GM18907 (cell line): Measurements from ENCODE around the gene HUWE1.
A peak's percentile ranks its signal among the peaks of the same experiment; 100 is the strongest.

Source experiments
- ATAC-seq: cut with Tn5 transposase; IDR thresholded peaks from one replicate; pipeline ENCODE4 v1.9.1; 2021; ENCODE audit warnings: mild to moderate bottlenecking, moderate library complexity; ENCODE audit not compliant: unreplicated experiment

HUWE1 gene

DNA sequence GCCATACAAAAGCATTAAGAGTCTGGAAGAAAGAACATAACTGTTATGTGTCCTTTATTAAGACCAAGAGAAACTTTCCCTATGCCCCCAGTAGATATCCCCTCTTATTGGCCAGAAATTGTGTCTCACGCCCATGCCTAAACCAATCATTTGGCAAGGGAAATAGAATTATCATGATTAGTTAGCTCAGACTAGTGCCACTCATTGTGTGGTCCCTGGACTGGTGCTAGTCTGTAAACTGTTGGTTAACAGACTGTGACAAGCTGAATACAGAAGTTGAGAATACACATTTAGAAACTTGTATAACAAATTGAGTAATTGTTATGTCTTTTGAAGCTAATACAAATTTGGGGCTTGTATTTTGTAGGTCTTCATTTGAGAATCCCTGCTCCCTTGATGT lies 8.1 kb upstream of the HUWE1 start:
- ATAC-seq, result no peak

DNA sequence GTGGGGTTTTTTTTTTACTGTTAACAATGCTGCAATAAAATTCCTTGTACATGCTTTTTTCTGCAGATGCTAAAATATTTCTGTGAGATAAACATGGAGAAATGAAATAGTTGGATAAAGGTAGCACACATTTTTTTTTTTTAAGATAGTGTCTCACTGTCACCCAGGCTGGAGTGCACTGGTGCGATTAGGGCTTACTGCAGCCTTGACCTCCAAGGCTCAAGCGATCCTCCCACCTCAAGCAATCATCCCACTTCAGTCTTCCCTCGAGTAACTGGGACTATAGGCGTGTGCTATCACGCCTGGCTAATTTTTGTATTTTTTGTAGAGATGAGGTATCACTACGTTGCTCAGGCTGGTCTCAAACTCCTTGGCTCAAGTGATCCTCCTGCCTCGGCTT lies 1.8 kb upstream of the HUWE1 start:
- no peak for ATAC-seq

DNA sequence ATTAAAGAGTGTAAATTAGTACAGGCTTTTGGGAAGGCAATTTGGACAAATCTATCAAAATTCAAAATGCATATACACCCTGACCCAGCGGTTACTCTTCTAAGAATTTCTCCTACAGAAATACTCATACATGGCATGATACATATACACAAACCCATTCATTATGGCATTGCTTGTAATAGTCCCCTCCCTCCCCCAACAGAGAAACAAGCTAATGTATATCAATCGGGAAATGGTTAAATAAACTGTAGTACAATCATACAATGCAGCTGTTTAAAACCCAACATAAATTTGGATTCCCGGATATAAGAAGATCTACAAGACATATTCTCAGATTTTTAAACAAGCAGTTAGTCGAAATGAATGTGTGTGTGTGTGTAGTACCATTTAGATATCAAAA lies 808 bp downstream of the HUWE1 start:
- ATAC-seq, result no peak

- ATAC-seq, result no peak
These were observed 1.9 kb downstream of the HUWE1 start for GRCh38 chrX:53684415-53685192.

DNA sequence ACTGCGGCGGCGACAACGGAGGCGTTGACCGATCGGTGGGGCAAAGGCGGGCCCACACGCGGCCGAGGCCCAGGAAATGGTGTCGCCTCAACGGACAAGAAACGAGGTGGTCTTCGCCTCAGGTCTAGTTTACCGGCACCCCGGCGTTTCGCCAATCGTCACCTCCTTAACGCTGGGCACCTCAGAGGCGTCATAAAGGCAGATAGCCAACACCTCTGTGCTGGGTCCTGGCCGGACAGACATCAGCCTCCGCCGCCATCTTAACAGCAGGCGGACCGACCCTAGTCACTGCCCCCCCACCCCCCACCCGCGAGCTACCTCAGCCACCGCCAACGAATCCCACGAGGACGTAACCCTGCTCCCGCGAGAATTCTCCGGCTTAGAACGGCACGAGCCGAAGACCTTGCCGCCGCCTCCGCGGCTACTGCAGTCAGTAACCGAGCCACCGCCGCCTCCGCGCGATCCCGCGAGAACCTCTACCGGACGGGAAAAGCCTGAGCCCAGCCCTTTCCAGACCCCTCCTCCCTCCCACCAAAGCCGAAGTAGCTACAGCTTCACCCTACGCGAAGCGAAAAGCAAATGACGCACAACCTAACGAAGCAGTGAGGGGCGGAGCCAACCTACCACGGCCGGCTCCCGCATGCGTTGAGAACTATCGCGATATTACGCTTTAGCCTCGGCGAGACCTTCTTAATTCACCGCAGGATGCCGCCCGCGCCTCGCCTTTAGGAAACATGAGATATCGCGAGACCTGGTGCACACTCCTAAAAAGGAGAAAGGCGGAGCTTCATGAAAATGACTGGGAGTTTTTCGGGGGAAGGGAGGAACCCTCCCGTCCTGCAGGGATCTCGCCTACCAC lies 2.7 kb downstream of the HUWE1 start:
- ATAC-seq, result peak; percentile 71

- no peak for ATAC-seq
These were observed 3.5 kb downstream of the HUWE1 start for GRCh38 chrX:53682885-53683555.

DNA sequence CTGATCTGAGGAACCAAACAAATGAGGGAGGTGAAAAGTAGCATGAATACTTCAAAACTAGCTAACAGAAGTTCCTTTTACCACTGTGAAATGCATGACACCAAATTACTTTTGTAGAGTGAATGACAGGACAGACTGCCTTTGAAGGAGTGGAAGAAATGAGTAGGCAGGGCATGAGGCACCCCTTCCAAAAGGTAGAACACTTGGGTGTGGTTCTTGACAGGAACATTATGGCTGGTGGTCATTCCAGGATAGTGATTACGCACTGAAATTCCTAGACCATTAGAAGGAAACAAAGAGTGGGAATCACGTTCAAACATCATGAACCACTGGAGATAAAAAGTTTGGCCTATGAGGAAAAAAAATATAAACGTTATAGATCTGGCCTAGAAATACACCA lies 4.9 kb downstream of the HUWE1 start:
- ATAC-seq, result no peak

DNA sequence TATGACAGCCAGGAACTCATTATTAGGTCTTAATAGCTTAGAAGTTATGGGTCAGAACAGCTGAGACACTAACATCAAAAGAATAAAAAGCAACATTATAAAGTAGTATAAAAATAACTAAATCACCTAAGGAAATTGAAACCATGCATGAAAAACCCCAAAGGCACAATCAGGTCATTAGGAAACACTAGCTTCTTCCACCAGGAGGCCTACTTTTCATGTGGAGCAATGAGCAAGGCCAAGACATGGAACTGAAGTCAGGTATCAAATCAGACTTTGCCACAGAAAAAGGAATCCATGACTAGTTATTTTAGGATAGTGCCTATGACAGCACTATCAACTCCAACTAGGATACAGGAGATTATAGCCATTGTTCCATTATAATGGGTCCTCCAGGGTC lies 7.9 kb downstream of the HUWE1 start:
- no peak for ATAC-seq

DNA sequence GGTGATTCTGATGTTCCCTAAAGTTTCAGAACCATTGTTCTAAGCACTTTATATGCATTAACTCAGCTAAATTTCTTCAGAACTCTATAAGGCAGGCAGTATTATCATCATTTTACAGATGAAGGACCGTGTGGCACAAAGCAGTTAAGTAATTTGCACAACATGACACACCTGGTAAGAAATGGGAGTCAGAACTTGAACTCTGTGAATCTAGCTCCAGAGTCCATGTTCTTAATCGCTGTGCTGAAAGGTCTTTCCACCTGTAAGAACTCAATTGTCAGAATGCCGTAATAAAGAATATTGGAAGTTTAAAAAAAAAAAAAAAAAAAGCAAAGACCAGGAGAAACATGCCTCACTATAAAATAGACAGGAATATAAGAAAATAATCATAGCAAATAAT lies 9.2 kb downstream of the HUWE1 start:
- no peak for ATAC-seq

DNA sequence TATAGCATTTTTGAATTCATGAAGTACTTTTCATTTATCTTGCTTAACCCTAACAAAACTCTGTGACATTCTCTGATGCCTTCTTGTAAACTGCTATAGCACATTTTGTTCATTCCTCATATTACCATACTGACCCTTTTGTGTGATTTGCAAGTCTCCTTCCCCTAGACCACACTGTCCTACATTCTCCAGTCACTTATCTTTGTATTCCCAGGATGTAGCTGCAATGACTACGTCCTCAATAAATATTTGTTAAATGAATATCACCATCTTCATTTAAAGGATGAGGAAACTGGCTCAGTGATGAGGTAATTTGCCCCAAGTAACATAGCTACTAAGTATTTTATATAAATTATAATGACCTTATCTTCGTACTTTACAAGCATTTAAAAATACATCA lies 11.9 kb downstream of the HUWE1 start:
- ATAC-seq, result no peak

GRCh38 chrX:53669258-53669657 lies 17.3 kb downstream of the HUWE1 start:
- ATAC-seq, result no peak

DNA sequence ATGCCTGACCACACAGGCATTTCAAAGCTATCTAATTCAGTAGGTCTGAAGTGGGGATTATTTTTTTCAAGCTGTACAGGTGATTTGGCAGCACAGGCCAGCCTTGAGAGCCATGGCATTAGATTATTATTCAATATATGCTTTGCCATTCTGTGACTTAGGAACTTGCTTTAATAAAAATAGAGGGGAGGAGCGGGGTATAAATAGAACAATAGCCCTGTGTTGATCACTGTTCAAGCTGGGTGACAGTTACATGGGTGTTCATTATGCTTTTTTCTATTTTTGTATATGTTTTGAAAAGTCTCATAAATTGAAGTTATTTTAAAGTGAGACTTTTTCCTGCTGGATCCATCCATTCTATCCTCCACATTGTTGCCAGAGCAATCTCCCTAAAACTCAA lies 20.3 kb downstream of the HUWE1 start:
- no peak for ATAC-seq

- ATAC-seq, result no peak
These were observed 26.5 kb downstream of the HUWE1 start for GRCh38 chrX:53660004-53660403.

DNA sequence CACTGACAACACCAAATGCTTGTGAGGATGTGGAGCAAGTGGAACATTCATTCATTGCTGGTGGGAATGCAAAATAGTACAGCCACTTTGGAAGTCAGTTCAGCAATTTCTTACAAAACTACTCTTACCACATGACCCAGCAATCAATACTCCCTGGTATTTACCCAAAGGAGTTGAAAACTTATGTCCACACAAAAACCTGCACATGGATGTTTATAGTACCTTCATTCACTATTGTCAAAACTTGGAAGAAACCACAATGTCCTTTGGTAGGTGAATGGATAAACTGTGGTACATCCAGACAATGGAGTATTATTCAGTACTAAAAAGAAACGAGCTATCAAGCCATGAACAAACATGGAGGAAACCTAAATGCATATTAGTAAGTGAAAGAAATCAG lies 27.5 kb downstream of the HUWE1 start:
- ATAC-seq, result no peak

DNA sequence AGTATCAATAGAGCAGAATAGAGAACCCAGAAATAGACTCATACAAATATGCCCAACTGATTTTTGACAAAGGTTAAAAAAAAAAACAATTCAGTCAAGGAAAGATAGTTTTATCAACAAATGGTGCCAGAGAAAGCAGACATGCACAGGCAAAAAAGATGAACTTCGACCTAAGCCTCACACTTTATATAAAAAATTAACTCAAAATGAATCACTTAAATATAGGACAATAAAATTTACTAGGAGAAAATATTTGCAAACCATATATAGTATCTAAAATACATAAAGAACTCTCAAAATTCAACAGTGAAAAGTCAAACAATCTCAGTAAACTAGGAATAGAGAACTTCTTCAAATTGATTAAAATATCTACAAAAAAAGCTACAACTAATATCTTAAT lies 29.7 kb downstream of the HUWE1 start:
- ATAC-seq, result no peak

- no peak for ATAC-seq
These were observed 32.1 kb downstream of the HUWE1 start for GRCh38 chrX:53654376-53654775.

DNA sequence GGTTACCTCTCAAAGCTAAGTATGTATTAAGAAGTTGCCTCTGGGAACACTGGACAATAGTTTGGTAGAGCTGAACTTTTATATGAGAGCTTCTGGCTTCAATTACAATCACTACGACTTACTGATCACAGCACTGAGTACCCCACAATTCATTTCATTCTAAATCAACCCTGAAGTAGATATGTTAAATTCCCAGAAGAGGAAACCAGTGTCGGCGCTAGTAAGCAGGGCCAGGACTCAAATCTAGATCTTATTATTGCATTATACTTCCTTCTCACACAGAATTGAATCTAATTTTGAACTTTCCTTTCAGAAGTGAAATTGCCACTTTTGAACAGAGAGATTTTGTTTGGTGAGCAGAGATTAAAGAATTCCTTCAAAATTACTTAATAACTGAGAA lies 41.8 kb downstream of the HUWE1 start:
- no peak for ATAC-seq

DNA sequence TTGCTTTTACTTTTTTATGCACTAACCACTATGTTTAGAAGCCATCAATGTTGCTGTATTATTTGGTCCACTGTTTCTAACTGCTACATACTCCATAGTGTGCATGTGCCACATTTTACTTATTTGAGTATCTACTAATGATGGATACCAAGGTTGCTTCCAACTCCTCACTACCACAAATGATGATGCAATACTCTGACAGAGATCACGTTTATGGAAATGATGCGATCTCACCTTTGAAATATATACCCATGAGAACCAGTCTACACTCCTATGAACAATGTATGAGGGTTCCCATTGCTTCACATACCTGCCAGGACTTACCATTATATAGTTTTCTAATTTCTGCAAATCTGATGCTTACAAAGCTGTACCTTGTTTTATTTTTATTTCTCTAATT lies 44.2 kb downstream of the HUWE1 start:
- no peak for ATAC-seq

DNA sequence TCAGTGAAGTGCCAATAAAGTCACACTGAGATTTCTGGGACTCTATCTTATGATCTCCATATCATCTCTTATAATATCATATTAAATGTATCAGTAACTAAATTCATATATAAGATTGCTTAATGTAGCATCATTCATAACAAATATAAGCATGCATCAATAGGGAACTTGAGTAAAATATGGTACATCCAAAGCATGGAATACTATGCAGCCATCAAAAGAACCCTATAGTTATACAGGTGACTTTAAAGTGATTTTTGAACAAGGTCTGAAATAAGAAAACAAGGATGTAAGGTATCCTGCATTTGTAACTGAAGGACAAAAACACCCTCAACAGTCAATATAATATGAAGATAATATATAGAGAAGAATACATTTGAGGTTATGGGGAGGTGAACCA lies 47.3 kb downstream of the HUWE1 start:
- ATAC-seq, result no peak

GRCh38 chrX:53637479-53637878 lies 49.0 kb downstream of the HUWE1 start:
- ATAC-seq, result no peak

GRCh38 chrX:53631156-53631555 lies 55.4 kb downstream of the HUWE1 start:
- no peak for ATAC-seq

- no peak for ATAC-seq
These were observed 56.3 kb downstream of the HUWE1 start for GRCh38 chrX:53630261-53630660.
